Suprapubic skin (tissue), 3 donors: ENCODE measurements around the gene ACKR3.

Experiments
- CTCF ChIP-seq, 2 donors: fragments of 200-600 bp in 1 of 2; fragments of 450-650 bp in 1 of 2; sonication (generic) in 1 of 2; IDR thresholded peaks; one replicate each; pipeline ENCODE4 v1.5.1; 2016 to 2019; ENCODE audit warnings: antibody characterized with exemption in 2 of 2, mild to moderate bottlenecking in 1 of 2, moderate library complexity in 1 of 2
- POLR2A ChIP-seq, 2 donors: fragments of 450-650 bp; IDR thresholded peaks; one replicate each; pipeline ENCODE4 v1.6.1; 2017; ENCODE audit warnings: antibody characterized with exemption in 2 of 2, mild to moderate bottlenecking in 2 of 2, moderate library complexity in 2 of 2

GRCh38 chr2:236521556-236521955 is 48.1 kb upstream of the ACKR3 start:
- TF ChIP-seq POLR2A (IDR thresholded peaks at IDR 0.05) (no peak), CTCF (IDR thresholded peaks at IDR 0.05) (no peak)
